T-helper 1 cell treated with Interleukin-12 subunit alpha and Interleukin-12 subunit beta and Interleukin-4 antibody, amounts not matched to agents 30 μg/mL and 1 μg/mL, for 36 hours (primary cell): Measurements from ENCODE around the gene FAM107B.
"Not testable (repeated sequence)": the region's sequence is repeated elsewhere in the genome, so short reads cannot be mapped to it uniquely, and the experiment has no call there.

ENCODE experiments used
- H3K27ac Mint-ChIP-seq: one replicate; pipeline ENCODE4 v1.8.0; 2021; ENCODE audit warnings: mild to moderate bottlenecking, mixed read lengths
- H3K27me3 Mint-ChIP-seq: one replicate; pipeline ENCODE4 v1.8.0; 2021; ENCODE audit warnings: low read depth, mixed read lengths
- H3K36me3 Mint-ChIP-seq: one replicate; pipeline ENCODE4 v1.8.0; 2021; ENCODE audit warnings: low read depth, mixed read lengths
- H3K4me1 Mint-ChIP-seq: one replicate; pipeline ENCODE4 v1.8.0; 2021; ENCODE audit warnings: low read depth, mixed read lengths
- H3K4me3 Mint-ChIP-seq: one replicate; pipeline ENCODE4 v1.8.0; 2021; ENCODE audit warnings: mild to moderate bottlenecking, moderate library complexity, mixed read lengths
- H3K9me3 Mint-ChIP-seq: one replicate; pipeline ENCODE4 v1.8.0; 2021; ENCODE audit warnings: mixed read lengths

Gene FAM107B

GRCh38 chr10:14736043-14736442, 38.7 kb downstream of the FAM107B start:
- Mint-ChIP-seq H3K9me3 (no peaks in the 10 kb centered on the region), H3K27ac (no peak overlapping the region), H3K36me3 (no peaks in the 10 kb centered on the region), H3K4me3 (no peak overlapping the region), H3K27me3 (no peaks in the 10 kb centered on the region), H3K4me1 (peaks cover 13% of the 10 kb centered on the region)

GRCh38 chr10:14731875-14732512, 42.7 kb downstream of the FAM107B start:
- H3K36me3 Mint-ChIP-seq = peaks cover 2% of the 10 kb centered on the region
- H3K4me1 Mint-ChIP-seq = peaks cover 10% of the 10 kb centered on the region
- H3K4me3 Mint-ChIP-seq = no peak overlapping the region
- no peaks in the 10 kb centered on the region for H3K27me3 Mint-ChIP-seq
- H3K9me3 Mint-ChIP-seq = peaks cover 14% of the 10 kb centered on the region
- no peak overlapping the region for H3K27ac Mint-ChIP-seq

- Mint-ChIP-seq H3K4me3 (no peak overlapping the region), H3K9me3 (peaks cover 14% of the 10 kb centered on the region), H3K27ac (no peak overlapping the region), H3K27me3 (no peaks in the 10 kb centered on the region), H3K4me1 (peaks cover 18% of the 10 kb centered on the region), H3K36me3 (peaks cover 2% of the 10 kb centered on the region)
These were observed 46.4 kb downstream of the FAM107B start for GRCh38 chr10:14728346-14728745.

GRCh38 chr10:14727924-14728323, 46.8 kb downstream of the FAM107B start:
- Mint-ChIP-seq H3K27ac (no peak overlapping the region), H3K4me1 (peaks cover 22% of the 10 kb centered on the region), H3K36me3 (peaks cover 2% of the 10 kb centered on the region)

GRCh38 chr10:14727465-14727864, 47.2 kb downstream of the FAM107B start:
- Mint-ChIP-seq H3K36me3 (peaks cover 2% of the 10 kb centered on the region), H3K4me3 (no peak overlapping the region), H3K27ac (no peak overlapping the region), H3K4me1 (peaks cover 25% of the 10 kb centered on the region), H3K9me3 (peaks cover 15% of the 10 kb centered on the region), H3K27me3 (no peaks in the 10 kb centered on the region)

More at GRCh38 chr10:14727924-14728323, 46.8 kb downstream of the FAM107B start:
- Mint-ChIP-seq H3K4me3 (no peak overlapping the region), H3K27me3 (no peaks in the 10 kb centered on the region), H3K9me3 (peaks cover 14% of the 10 kb centered on the region)

- H3K4me1 Mint-ChIP-seq = peaks cover 25% of the 10 kb centered on the region
- H3K36me3 Mint-ChIP-seq = peaks cover 2% of the 10 kb centered on the region
- H3K4me3 Mint-ChIP-seq = no peak overlapping the region
- no peak overlapping the region for H3K27ac Mint-ChIP-seq
- no peaks in the 10 kb centered on the region for H3K27me3 Mint-ChIP-seq
- peaks cover 20% of the 10 kb centered on the region for H3K9me3 Mint-ChIP-seq
These were observed 49.8 kb downstream of the FAM107B start for GRCh38 chr10:14724931-14725330.

- Mint-ChIP-seq H3K9me3 (peaks cover 13% of the 10 kb centered on the region), H3K27me3 (no peaks in the 10 kb centered on the region), H3K36me3 (peaks cover 1% of the 10 kb centered on the region), H3K4me3 (peak overlapping the region; percentile 6), H3K4me1 (peaks cover 25% of the 10 kb centered on the region), H3K27ac (peak overlapping the region; percentile 68)
These were observed 51.5 kb downstream of the FAM107B start for GRCh38 chr10:14723052-14723689.

- peaks cover 5% of the 10 kb centered on the region for H3K36me3 Mint-ChIP-seq
- no peaks in the 10 kb centered on the region for H3K27me3 Mint-ChIP-seq
- H3K4me3 Mint-ChIP-seq = no peak overlapping the region
- H3K27ac Mint-ChIP-seq = no peak overlapping the region
- peaks cover 8% of the 10 kb centered on the region for H3K9me3 Mint-ChIP-seq
- H3K4me1 Mint-ChIP-seq = peaks cover 7% of the 10 kb centered on the region
These were observed 57.1 kb downstream of the FAM107B start for GRCh38 chr10:14717552-14717951.

GRCh38 chr10:14712991-14713424, 61.7 kb downstream of the FAM107B start:
- Mint-ChIP-seq H3K27me3 (no peaks in the 10 kb centered on the region), H3K27ac (no peak overlapping the region), H3K4me3 (no peak overlapping the region), H3K9me3 (peaks cover 3% of the 10 kb centered on the region), H3K4me1 (peaks cover 4% of the 10 kb centered on the region), H3K36me3 (peaks cover 5% of the 10 kb centered on the region)

- H3K27me3 Mint-ChIP-seq, H3K4me3 Mint-ChIP-seq, H3K36me3 Mint-ChIP-seq, H3K27ac Mint-ChIP-seq, H3K9me3 Mint-ChIP-seq, H3K4me1 Mint-ChIP-seq: not testable (repeated sequence)
These were observed 65.4 kb downstream of the FAM107B start for GRCh38 chr10:14709344-14709743.

GRCh38 chr10:14707481-14707880, 67.2 kb downstream of the FAM107B start:
- Mint-ChIP-seq H3K27me3 (peaks cover 4% of the 10 kb centered on the region), H3K9me3 (no peaks in the 10 kb centered on the region), H3K4me3 (no peak overlapping the region), H3K27ac (no peak overlapping the region), H3K4me1 (no peaks in the 10 kb centered on the region), H3K36me3 (no peaks in the 10 kb centered on the region)

- Mint-ChIP-seq H3K4me1 (no peaks in the 10 kb centered on the region), H3K9me3 (no peaks in the 10 kb centered on the region), H3K27me3 (peaks cover 4% of the 10 kb centered on the region), H3K4me3 (no peak overlapping the region), H3K36me3 (no peaks in the 10 kb centered on the region), H3K27ac (no peak overlapping the region)
These were observed 69.0 kb downstream of the FAM107B start for GRCh38 chr10:14705548-14706230.

GRCh38 chr10:14703631-14704001, 71.1 kb downstream of the FAM107B start:
- Mint-ChIP-seq H3K27me3 (peaks cover 4% of the 10 kb centered on the region), H3K27ac (no peak overlapping the region), H3K36me3 (peaks cover 3% of the 10 kb centered on the region), H3K9me3 (peaks cover 7% of the 10 kb centered on the region), H3K4me3 (no peak overlapping the region), H3K4me1 (peaks cover 3% of the 10 kb centered on the region)

- H3K9me3 Mint-ChIP-seq = peaks cover 7% of the 10 kb centered on the region
- no peak overlapping the region for H3K27ac Mint-ChIP-seq
- H3K36me3 Mint-ChIP-seq = peaks cover 3% of the 10 kb centered on the region
- peaks cover 7% of the 10 kb centered on the region for H3K4me1 Mint-ChIP-seq
- no peak overlapping the region for H3K4me3 Mint-ChIP-seq
- peaks cover 4% of the 10 kb centered on the region for H3K27me3 Mint-ChIP-seq
These were observed 73.2 kb downstream of the FAM107B start for GRCh38 chr10:14701466-14701865.

GRCh38 chr10:14700546-14700945, 74.2 kb downstream of the FAM107B start:
- Mint-ChIP-seq H3K27ac (no peak overlapping the region), H3K9me3 (peaks cover 7% of the 10 kb centered on the region), H3K4me3 (no peak overlapping the region), H3K27me3 (peaks cover 4% of the 10 kb centered on the region), H3K4me1 (peaks cover 7% of the 10 kb centered on the region), H3K36me3 (peaks cover 3% of the 10 kb centered on the region)
